ENCODE results near the gene SPINT3.

The SPINT3 gene

GRCh38 chr20:45539382-45539781, 24.0 kb upstream of the SPINT3 start, which contains the start of gene WFDC6:
Gene WFDC6 (minus strand): TSS chr20:45539482. CDS start chr20:45539407, 75 bp downstream.
- H3K9ac ChIP-seq (ENCODE audit: low read length): no peak within 1 kb of the TSS
- no peak within 1 kb of the TSS for H3K27ac ChIP-seq (ENCODE audit: low read length)
- H4K20me1 ChIP-seq (ENCODE audit: insufficient read depth, low read length): no peaks in the 10 kb centered on the region
- H3K79me2 ChIP-seq (ENCODE audit: low read length): no peaks in the 10 kb centered on the region
- H3K4me3 ChIP-seq (ENCODE audit: low read length): no peak within 1 kb of the TSS
- no peak for DNase-seq
- H3K4me1 ChIP-seq (ENCODE audit: low read length): no peaks in the 10 kb centered on the region
- no peaks in the 10 kb centered on the region for H3K9me3 ChIP-seq (replicated peaks; ENCODE audit: insufficient read depth, low read length)
- no peaks in the 10 kb centered on the region for H3K9me2 ChIP-seq (replicated peaks; ENCODE audit: insufficient read depth, low read length)
- H3K4me2 ChIP-seq (ENCODE audit: low read depth, low read length): no peak within 1 kb of the TSS
- no peaks in the 10 kb centered on the region for H3K36me3 ChIP-seq (replicated peaks; ENCODE audit: insufficient read depth, low read length)
- no peaks in the 10 kb centered on the region for H3K27me3 ChIP-seq (replicated peaks; ENCODE audit: insufficient read depth, low read length)
- H2AFZ ChIP-seq (ENCODE audit: low read length): no peak within 1 kb of the TSS
- TF ChIP-seq CTCF (IDR thresholded peaks at IDR 0.05; ENCODE audit: low read length) (no peak), EZH2phosphoT487 (IDR thresholded peaks at IDR 0.05; ENCODE audit: low read length) (no peak), EZH2 (optimal IDR thresholded peaks at IDR 0.05; ENCODE audit: low read depth, low read length) (no peak)
- no peaks in the 10 kb centered on the region for H3F3A ChIP-seq (ENCODE audit: insufficient read depth, low read length)

GRCh38 chr20:45538209-45538799, 22.9 kb upstream of the SPINT3 start:
- H3K4me1 ChIP-seq (ENCODE audit: low read length): no peaks in the 10 kb centered on the region
- H3K27ac ChIP-seq (ENCODE audit: low read length): no peak overlapping the region
- DNase-seq: no peak
- no peaks in the 10 kb centered on the region for H3K9me3 ChIP-seq (replicated peaks; ENCODE audit: insufficient read depth, low read length)
- no peak overlapping the region for H3K4me2 ChIP-seq (ENCODE audit: low read depth, low read length)
- no peaks in the 10 kb centered on the region for H4K20me1 ChIP-seq (ENCODE audit: insufficient read depth, low read length)
- H3K9ac ChIP-seq (ENCODE audit: low read length): no peak overlapping the region
- H3K4me3 ChIP-seq (ENCODE audit: low read length): no peak overlapping the region
- no peaks in the 10 kb centered on the region for H3K27me3 ChIP-seq (replicated peaks; ENCODE audit: insufficient read depth, low read length)
- H3K79me2 ChIP-seq (ENCODE audit: low read length): no peaks in the 10 kb centered on the region
- H2AFZ ChIP-seq (ENCODE audit: low read length): no peak overlapping the region
- TF ChIP-seq EZH2 (optimal IDR thresholded peaks at IDR 0.05; ENCODE audit: low read depth, low read length): no peak
- no peak for TF ChIP-seq CTCF (IDR thresholded peaks at IDR 0.05; ENCODE audit: low read length)
- TF ChIP-seq EZH2phosphoT487 (IDR thresholded peaks at IDR 0.05; ENCODE audit: low read length): no peak
- H3F3A ChIP-seq (ENCODE audit: insufficient read depth, low read length): no peaks in the 10 kb centered on the region
- H3K36me3 ChIP-seq (replicated peaks; ENCODE audit: insufficient read depth, low read length): no peaks in the 10 kb centered on the region
- H3K9me2 ChIP-seq (replicated peaks; ENCODE audit: insufficient read depth, low read length): no peaks in the 10 kb centered on the region

GRCh38 chr20:45527294-45527693, 11.9 kb upstream of the SPINT3 start:
- no peak overlapping the region for H3K9ac ChIP-seq (ENCODE audit: low read length)
- no peak for TF ChIP-seq CTCF (IDR thresholded peaks at IDR 0.05; ENCODE audit: low read length)
- no peaks in the 10 kb centered on the region for H4K20me1 ChIP-seq (ENCODE audit: insufficient read depth, low read length)
- H3F3A ChIP-seq (ENCODE audit: insufficient read depth, low read length): no peaks in the 10 kb centered on the region
- no peaks in the 10 kb centered on the region for H3K36me3 ChIP-seq (replicated peaks; ENCODE audit: insufficient read depth, low read length)
- no peaks in the 10 kb centered on the region for H3K9me3 ChIP-seq (replicated peaks; ENCODE audit: insufficient read depth, low read length)
- H3K4me1 ChIP-seq (ENCODE audit: low read length): no peaks in the 10 kb centered on the region
- H3K9me2 ChIP-seq (replicated peaks; ENCODE audit: insufficient read depth, low read length): no peaks in the 10 kb centered on the region
- no peak overlapping the region for H3K27ac ChIP-seq (ENCODE audit: low read length)
- no peak overlapping the region for H2AFZ ChIP-seq (ENCODE audit: low read length)
- no peak overlapping the region for H3K4me3 ChIP-seq (ENCODE audit: low read length)
- no peak overlapping the region for H3K4me2 ChIP-seq (ENCODE audit: low read depth, low read length)
- DNase-seq: no peak
- H3K27me3 ChIP-seq (replicated peaks; ENCODE audit: insufficient read depth, low read length): no peaks in the 10 kb centered on the region
- H3K79me2 ChIP-seq (ENCODE audit: low read length): no peaks in the 10 kb centered on the region

Measured in MM.1S (cell line).